Measurements from ENCODE around the gene PPIL4. TPM values are rescaled to one million over a fixed set of nuclear protein-coding genes. Genes with fewer than 3 reads are reported as not detected.

PPIL4 gene
- total RNA-seq, 1 experiment from 2014 or later = 37.2 TPM

DNA sequence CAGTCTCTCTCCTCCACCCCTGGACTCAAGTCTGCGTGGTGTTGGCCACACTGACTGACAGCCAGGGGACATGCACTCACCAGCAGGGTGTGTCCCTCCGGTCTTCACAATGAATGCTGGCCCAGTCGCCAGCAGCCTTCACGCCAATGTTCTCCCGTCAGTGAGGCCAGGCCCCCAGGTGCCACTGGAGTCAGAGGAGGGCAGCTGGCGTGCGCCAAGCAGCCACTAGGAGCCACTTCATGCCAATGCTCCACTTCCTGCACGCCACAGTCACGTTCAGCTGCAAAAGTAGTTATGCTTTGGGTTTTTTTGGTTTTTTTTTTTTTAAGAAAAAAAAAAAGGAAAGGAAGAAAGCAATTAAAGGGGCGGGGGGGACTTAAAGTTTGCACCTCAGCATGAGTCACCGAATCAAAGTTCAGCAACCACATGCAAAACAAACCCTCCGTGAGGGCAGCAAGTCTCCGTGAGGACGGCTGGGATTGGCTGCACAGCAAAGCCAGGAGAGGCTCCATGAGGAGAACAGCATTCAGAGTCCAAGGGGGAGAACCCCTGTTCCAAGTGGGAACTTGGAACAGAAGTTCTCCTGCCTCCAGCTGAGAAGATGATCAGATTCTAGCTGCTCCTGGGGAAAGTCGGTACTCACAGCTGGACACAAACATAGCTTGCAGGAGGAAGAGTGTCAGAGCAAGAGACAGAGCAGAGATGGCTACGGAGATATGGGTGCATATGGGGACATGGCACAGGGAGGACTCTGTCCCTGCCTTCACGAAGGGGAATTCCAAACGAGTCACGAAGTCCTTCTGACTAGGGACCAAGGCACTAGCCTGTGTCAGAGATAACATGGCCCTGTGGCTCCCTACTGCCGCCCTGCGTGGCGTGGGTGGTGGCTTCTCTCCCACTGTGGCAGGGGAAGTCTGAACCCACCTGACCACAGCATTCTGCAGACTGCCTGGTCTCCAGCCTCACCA is 60.8 kb downstream of the PPIL4 start, which contains the start of gene ZC3H12D:
TSS of gene ZC3H12D (minus strand) at position 282 of the 968 bp plus-strand sequence. CDS start 10,471 bp downstream, outside the sequence.
- peak; percentile 17 for DNase-seq (ENCODE audit: unreplicated experiment)
- Mint-ChIP-seq H3K27ac (ENCODE audit: low read depth, unreplicated experiment) (no peak within 1 kb of the TSS), H3K36me3 (ENCODE audit: insufficient read depth, unreplicated experiment) (no peaks in the 10 kb centered on the region), H3K27me3 (ENCODE audit: insufficient read depth, unreplicated experiment) (no peaks in the 10 kb centered on the region), H3K4me3 (ENCODE audit: unreplicated experiment) (no peak within 1 kb of the TSS), H3K4me1 (ENCODE audit: insufficient read depth, unreplicated experiment) (no peaks in the 10 kb centered on the region), H3K9me3 (ENCODE audit: unreplicated experiment) (no peaks in the 10 kb centered on the region)
- BruUV-seq (replicated peaks) = no TSS peak
- CTCF ChIA-PET = no interaction called here
- TF ChIP-seq, protein P1, sequence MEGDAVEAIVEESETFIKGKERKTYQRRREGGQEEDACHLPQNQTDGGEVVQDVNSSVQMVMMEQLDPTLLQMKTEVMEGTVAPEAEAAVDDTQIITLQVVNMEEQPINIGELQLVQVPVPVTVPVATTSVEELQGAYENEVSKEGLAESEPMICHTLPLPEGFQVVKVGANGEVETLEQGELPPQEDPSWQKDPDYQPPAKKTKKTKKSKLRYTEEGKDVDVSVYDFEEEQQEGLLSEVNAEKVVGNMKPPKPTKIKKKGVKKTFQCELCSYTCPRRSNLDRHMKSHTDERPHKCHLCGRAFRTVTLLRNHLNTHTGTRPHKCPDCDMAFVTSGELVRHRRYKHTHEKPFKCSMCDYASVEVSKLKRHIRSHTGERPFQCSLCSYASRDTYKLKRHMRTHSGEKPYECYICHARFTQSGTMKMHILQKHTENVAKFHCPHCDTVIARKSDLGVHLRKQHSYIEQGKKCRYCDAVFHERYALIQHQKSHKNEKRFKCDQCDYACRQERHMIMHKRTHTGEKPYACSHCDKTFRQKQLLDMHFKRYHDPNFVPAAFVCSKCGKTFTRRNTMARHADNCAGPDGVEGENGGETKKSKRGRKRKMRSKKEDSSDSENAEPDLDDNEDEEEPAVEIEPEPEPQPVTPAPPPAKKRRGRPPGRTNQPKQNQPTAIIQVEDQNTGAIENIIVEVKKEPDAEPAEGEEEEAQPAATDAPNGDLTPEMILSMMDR (IDR thresholded peaks at IDR 0.05; ENCODE audit: unreplicated experiment) = no peak
- intact Hi-C loops (cut with micrococcal nuclease) = no loop called here
- POLR2A ChIA-PET = no interaction called here

DNA sequence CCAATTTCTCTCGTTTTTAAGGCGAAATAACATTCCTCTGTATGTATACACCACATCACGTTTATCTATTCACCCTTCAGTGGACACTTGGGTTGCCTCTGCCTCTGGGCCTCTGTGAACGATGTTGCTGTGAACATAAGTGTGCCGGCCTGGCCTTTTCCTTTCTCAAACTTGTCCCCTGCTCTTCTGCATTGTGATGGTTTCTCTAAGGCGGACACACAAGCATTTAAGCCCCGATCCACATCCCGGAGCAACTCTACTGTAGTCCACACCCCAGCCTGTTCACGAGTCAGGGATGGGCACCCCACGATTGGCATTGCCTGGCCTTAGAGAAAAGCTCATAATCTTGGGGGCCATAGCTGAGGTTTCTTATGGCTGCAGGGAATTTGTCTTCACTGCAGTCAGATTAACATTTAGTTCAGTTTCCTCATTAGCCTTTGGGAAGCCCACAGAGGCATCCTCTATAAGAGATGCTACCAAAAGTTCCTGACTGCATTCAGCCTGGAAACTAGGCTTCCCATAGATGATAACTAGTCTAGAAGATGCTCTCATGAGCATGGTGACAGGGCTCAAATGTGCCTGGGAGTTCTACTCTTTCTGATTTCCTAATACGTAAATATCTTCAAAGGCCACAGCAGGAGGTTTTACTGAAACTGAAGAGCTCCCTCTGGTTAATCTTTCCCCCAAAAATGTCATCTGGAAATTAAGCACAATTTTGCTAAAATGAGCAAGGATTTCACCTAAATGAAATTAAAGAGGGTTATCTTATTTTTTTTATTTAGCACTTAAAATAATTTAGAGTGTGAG is 61.8 kb downstream of the PPIL4 start:
- Mint-ChIP-seq H3K4me1 (ENCODE audit: insufficient read depth, unreplicated experiment) (no peaks in the 10 kb centered on the region), H3K27ac (ENCODE audit: low read depth, unreplicated experiment) (no peak overlapping the region), H3K9me3 (ENCODE audit: unreplicated experiment) (no peaks in the 10 kb centered on the region), H3K27me3 (ENCODE audit: insufficient read depth, unreplicated experiment) (no peaks in the 10 kb centered on the region), H3K4me3 (ENCODE audit: unreplicated experiment) (no peak overlapping the region), H3K36me3 (ENCODE audit: insufficient read depth, unreplicated experiment) (no peaks in the 10 kb centered on the region)
- BruUV-seq (replicated peaks) = no TSS peak
- TF ChIP-seq, protein P1 (IDR thresholded peaks at IDR 0.05; ENCODE audit: unreplicated experiment) = no peak
- ChIA-PET POLR2A (no interaction called here), CTCF (no interaction called here)
- intact Hi-C loops (cut with micrococcal nuclease) = no loop called here
- no peak for DNase-seq (ENCODE audit: unreplicated experiment)

DNA sequence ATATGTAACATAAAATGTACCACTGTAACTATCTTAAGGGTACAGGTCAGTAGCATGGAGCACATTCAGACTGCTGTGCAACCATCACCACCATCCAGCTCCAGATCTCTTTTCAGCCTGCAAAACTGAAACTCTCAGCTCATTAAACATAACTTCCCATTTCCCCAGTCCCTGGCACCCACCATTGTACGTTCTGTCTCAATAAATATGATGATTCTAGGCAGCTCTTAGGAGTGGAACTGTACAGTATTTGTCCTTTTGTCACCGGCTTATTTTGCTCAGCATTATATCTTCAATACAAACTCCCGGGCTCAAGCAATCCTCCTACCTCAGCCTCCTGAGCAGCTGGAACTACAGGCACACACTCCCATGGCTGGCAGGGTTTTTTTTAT is 62.5 kb downstream of the PPIL4 start:
- intact Hi-C loops (cut with micrococcal nuclease) = no loop called here
- H3K4me1 Mint-ChIP-seq (ENCODE audit: insufficient read depth, unreplicated experiment) = peaks cover 5% of the 10 kb centered on the region
- no peaks in the 10 kb centered on the region for H3K9me3 Mint-ChIP-seq (ENCODE audit: unreplicated experiment)
- no peak overlapping the region for H3K4me3 Mint-ChIP-seq (ENCODE audit: unreplicated experiment)
- ChIA-PET POLR2A (interaction anchor here (0.6 kb wide), 1 partner anchor 141 kb away, joined by 3 read pairs; no protein-coding TSS in a partner anchor), CTCF (interaction anchor here (0.5 to 1.0 kb wide), 3 partner anchors 36 to 792 kb away, joined by 3 to 4 read pairs (median 3); no protein-coding TSS in a partner anchor)
- H3K36me3 Mint-ChIP-seq (ENCODE audit: insufficient read depth, unreplicated experiment) = no peaks in the 10 kb centered on the region
- no peak for DNase-seq (ENCODE audit: unreplicated experiment)
- no peak overlapping the region for H3K27ac Mint-ChIP-seq (ENCODE audit: low read depth, unreplicated experiment)
- no TSS peak for BruUV-seq (replicated peaks)
- no peaks in the 10 kb centered on the region for H3K27me3 Mint-ChIP-seq (ENCODE audit: insufficient read depth, unreplicated experiment)
- TF ChIP-seq, protein P1 (IDR thresholded peaks at IDR 0.05; ENCODE audit: unreplicated experiment) = no peak

All from MCF 10A (cell line).